ENCODE results near the gene PLEKHN1.
"Not testable (repeated sequence)": the region's sequence is repeated elsewhere in the genome, so short reads cannot be mapped to it uniquely, and the experiment has no call there.

Gene PLEKHN1

DNA sequence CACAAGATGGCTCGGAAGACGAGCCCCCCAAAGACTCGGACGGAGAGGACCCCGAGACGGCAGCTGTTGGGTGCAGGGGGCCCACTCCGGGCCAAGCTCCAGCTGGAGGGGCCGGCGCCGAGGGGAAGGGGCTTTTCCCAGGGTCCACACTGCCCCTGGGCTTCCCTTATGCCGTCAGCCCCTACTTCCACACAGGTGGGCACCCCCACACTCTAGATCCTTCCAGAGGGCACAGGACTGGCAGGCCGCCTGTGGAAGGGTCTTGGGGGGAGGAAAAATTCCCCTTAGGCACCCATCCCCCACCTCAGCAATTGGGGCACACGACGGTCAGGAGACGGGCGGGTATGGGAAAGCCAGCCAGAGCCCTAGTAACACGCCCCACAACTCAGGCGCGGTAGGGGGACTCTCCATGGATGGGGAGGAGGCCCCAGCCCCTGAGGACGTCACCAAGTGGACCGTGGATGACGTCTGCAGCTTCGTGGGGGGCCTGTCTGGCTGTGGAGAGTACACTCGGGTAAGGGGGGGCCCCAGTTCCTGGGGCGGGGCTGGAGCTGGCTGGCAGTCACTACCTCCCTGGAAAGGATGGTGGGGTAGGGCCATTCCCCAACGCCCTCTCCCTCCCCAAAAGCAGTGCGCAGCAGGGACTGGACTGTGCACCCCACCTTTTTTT, 23.3 kb upstream of the PLEKHN1 start:
- DNase-seq, result no peak

DNA sequence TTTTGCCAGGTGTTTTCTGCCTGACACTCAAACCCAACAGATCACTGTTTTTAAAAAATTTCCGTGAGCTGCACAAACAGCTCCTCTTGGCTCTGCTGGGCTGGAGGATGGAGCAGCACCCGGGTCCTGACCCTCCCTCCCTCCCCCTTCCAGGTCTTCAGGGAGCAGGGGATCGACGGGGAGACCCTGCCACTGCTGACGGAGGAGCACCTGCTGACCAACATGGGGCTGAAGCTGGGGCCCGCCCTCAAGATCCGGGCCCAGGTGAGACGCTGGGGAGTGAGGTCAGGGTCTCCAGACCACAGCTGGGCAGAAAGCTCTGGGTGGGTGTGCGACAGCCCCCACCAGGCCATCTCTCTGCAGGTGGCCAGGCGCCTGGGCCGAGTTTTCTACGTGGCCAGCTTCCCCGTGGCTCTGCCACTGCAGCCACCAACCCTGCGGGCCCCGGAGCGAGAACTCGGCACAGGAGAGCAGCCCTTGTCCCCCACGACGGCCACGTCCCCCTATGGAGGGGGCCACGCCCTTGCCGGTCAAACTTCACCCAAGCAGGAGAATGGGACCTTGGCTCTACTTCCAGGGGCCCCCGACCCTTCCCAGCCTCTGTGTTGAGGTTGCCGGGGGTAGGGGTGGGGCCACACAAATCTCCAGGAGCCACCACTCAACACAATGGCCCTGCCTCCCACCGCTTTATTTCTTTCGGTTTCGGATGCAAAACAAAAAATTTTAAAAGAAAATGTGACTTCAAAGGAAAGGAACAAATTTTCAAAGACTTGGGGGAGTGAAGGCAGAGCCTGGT, 22.5 kb upstream of the PLEKHN1 start:
- DNase-seq, result no peak

DNA sequence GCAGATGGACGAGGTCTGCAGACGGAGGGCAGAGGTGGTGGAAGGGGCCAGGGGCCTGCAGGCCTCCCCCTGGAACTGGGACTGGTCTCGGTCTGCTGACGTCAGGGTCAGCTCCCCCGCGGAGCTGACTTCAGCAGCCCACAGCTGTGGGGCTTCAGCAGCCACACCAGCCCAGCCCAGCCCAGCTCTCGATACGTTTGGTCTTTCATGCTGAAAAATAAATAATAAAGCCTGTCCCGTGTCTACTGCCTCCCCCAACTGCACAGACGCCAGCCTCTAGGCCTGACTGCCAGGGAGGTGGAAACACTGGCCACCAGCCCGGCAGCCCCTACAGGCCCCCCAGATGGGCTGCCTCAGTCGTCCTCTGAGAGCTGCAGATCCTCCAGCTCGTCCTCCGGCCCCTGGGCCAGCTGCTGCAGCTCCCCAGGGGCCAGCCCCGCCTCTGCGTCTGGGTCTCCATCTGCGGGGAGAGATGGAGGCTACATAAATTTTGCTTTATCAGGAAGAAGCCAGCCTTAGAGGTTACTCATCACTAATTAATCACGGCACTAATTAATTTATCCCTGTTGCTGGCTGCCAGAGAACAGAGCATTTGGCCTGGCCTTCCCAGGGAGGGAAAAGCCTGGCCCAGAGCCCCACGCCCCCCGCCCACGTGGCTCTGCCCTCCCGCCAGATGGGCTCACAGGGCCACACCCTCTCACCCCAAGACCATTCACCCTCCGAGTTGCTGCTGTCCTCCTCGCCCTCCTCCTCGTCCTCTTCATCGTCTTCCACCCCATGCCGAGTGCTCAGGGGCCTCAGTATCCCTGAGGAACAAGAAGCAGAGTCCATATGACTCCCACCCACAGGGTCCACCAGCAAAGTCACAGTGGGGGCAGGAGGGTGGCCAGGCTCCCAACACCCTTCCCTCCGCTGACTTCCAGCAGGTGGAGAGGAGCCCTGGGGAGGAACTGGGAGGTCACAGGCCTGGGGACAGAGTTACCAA, 21.6 kb upstream of the PLEKHN1 start:
- DNase-seq, result no peak

DNA sequence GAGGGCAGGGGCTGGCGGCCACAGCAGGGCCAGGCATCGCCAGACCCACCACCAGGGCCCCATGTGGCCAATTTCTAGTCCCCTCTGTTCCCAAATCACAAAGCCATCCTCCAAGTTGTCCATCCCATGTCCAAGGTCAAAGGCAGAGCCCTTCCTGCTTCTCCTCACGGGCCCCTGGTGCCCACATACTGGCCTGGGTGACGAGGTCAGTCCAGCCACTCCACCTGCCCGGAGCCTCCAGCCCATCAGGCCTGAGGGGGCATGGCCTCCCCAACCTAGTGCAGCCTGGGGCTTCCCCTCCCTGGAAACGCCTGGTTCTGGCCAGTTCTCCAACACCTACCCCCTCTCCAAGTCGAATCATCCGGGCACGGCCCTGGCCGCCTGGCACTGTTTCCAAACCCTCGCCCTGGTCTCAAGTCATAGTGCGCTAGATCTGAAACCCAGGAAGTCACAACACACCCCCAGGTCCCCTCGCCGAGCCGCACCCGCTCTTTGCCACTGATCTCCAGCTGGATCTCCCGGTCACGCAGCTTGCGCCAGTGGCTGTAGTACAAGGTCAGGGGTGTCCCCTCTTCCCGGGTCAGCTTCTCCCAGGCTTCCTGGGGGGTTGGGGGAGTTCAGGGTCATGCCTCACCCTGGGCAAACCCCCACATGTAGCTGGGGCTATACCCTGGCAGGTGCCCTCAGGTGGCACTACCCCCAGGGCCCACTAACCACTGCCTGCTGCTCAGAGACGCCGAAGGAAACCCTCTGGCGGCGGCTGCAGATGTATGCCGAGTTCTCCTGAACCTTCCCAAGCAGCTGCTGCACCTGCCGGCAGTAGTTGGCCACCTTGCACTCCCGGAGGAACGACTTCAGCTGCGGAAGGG, 20.4 kb upstream of the PLEKHN1 start:
- DNase-seq, result no peak

DNA sequence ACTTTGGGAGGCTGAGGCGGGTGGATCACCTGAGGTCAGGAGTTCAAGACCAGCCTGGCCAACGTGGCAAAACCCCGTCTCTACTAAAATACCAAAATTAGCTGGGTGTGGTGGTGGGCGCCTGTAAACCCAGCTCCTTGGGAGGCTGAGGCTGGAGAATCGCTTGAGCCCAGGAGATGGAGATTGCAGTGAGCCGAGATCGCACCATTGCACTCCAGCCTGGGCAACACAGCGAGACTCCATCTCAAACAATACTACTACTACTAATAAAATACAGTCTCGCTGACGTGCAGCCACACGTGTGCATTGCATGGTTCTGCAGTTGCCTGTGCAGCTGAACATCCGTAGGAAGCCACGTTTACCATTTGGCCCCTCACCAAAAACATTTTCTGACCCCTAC, 19.5 kb upstream of the PLEKHN1 start:
- DNase-seq, result not testable (repeated sequence)

DNA sequence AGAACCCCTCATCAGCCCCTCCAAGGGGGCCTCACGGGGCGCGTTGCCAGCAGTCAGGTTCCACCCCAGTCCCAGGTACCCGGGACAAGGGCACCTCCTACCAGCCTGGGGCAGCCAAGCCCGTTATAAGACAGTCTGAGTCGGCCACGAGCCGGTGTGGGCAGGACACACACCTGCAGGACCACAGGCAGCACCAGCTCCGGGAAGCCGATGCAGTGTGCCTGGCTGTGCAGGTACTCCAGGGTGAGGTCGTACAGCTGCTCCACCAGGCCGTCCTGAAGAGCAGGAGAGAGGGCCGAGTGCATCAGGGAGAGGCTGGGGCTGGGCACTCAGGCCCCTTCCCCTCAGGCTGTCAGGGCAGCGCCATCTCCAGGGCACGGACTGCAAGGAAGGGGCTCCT, 18.3 kb upstream of the PLEKHN1 start:
- DNase-seq, result no peak

DNA sequence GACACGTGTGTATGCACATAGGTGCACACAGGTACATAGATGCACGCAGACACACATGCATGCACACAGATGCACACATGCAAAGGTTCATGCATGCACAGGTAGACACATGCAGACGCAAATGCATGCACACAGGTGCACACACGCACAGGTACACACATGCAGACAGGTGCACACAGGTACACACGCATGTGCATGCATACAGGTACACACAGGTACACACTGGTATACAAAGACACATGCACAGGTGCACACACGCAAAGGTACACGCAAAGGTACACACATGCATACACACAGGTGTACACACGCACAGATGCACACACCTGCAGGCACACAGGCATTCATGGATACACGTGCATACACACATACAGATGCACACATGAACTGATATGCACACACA, 16.0 kb upstream of the PLEKHN1 start:
- no peak for DNase-seq

DNA sequence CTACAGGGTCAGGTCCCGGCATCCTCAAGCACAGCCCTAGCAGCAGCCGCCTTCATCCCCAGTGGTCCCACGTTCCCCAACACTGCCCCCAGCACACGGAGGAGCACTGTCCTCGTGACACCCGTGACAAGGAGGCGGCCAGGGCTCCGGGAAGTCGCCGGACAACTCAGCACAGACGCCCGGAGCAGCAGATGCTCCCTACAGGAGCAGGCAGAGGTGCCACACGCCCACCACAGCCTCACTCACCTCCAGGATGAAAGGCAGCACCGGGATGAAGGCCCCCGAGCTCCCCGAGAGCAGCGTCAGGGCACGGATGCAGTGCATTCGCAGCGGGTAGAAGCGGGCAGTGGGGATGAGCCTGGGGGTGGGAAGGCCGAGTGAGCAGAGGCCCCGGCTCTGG, 15.4 kb upstream of the PLEKHN1 start:
- no peak for DNase-seq

DNA sequence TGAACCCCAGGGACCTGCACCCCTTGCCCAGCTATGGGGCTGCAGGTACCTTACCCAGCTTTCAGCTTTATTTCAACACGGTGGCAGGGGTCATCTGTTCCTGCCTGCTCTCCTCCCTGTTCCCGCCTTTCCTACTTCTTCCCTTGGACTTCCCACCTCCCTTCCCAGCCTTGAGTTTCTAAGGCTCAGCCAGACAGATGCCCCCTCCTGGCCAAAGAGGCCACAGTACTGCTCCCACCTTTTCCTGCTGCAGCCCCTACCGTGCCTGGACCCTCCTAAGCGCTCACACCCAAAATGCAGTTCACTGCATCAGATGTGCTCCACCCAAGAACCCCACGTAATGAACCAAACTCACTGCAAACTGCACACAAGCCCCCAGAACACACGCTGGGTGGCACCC, 14.9 kb upstream of the PLEKHN1 start:
- no peak for DNase-seq

DNA sequence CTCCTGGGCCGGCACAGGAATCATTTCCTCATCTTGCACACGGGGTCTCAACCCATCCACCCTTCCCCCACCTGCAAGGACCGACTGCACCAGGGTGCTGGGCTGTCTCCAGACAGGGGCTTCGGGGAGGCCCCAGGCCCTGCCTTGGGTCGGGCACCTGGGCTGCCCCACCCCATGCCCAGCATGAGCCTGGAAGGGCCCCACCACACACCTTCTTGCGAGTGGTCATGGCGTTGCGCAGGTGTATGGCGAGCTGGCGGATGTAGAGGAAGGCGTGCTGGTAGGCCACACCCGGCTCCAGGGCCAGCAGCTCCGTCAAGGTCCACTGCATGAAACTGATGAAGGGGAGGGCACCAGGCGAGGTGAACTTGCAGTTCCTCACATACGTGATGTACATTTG, 14.1 kb upstream of the PLEKHN1 start:
- no peak for DNase-seq

DNA sequence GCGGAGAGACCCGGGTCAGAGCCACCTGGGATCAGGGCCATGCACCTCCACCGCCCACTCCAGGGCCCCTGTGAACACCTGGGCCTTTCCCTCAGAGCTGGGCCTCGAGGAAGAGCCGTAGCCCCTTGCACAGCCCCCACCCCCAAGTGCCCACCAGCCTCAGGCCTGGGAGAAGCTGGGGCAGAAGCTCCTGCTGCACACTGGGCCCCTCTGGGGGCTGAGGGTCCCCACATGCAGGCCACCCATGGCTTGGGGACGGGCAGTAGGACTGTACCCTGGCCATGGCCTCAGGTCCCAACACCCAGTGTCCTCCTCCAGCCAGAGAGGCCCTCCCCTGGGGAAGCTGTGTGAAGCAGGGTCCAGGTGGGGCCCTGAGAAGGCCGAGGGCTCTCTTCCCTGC, 13.7 kb upstream of the PLEKHN1 start:
- no peak for DNase-seq

DNA sequence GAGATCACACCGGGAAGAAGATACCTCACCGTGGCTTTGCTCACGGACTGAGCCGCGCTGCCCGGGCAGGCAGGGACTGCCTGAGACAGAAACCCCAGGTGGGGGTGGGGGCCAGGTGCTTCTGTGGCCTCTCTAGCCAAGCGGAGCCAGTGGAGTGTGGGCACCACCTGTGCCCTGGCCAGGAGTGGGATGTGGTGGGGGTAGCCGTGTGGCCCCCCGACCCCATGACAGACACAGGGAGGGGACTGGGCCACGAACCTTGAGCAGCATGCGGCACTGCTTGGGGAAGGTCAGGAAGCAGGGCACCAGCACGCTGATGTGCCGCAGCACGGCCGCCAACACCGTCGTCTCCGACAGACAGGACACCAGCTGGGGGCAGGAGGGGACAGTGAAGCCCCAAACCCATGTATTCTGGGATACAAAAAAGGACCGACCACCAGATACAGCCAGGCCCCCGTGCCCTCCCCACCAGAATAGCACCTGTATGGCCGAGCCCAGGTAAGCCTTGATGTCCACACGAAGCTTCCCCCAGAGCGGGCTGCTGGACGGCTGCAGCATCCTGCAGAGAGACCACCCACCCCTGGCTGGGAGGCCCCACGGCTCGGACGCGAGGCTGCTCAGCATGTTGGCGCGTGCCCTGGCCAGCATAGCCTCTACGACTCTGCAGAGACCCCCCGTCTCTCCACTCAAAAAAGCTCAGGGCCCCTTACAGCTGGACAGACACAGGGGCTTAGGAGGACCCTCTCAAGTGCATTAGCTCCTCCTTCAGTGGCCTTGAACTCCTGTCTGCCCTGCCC, 12.6 kb upstream of the PLEKHN1 start:
- DNase-seq, result no peak

DNA sequence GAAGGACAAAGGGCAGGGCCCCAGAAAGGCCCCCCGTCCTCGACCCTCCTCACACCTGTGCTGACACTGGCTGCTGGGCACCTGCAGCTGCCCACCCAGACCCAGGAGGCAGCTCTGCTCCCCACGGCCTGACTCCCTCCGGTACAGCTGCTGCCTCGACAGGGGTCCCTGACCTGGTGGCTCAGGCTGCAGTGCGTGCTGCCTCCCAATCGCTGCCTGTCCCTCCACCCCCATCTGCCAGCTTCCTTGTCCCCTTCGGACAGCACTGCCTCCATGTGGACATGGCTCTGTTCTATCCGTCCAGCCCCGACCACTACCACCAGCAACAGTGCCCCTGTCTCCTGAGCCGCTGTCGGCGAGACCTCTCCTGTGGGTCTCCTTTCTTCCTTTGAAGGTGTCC, 11.4 kb upstream of the PLEKHN1 start:
- no peak for DNase-seq

DNA sequence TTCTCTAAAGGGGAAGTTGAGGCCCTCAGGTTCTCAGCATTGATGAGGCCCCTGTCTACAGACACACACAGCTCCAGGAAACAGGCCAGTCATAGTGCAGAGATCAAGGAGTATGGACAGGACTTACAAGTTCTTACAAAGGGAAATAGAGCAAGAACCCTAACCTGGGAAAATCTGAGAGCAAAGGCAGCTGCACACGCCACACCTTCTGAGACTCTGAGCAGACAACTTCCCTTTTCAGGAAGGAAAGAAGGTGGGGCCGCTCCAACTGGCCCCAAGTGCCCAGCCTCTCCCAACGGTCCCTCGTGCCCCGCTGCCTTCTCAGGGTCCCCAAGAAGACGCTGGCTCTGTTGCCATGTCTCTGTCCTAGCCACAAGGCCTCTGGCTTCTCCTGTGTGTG, 10.8 kb upstream of the PLEKHN1 start:
- DNase-seq, result no peak

DNA sequence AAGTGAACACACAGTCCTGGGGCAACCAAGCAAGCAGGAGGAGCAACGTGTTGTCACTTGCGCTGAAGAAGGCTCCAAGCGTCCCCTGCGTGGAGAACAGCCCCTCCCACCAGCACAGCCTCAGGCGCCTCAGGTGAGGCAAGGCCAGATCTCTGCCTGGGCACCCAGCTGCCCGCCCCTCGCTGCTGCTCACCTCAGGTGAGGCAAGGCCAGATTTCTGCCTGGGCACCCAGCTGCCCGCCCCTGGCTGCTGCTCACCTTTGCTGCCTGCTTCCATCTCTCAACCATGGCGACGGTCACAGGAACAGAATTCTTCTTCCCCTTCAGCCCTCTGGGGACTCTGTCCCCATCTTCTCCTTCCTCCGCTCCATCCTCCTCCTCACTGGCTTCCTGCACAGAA, 9.6 kb upstream of the PLEKHN1 start:
- no peak for DNase-seq

DNA sequence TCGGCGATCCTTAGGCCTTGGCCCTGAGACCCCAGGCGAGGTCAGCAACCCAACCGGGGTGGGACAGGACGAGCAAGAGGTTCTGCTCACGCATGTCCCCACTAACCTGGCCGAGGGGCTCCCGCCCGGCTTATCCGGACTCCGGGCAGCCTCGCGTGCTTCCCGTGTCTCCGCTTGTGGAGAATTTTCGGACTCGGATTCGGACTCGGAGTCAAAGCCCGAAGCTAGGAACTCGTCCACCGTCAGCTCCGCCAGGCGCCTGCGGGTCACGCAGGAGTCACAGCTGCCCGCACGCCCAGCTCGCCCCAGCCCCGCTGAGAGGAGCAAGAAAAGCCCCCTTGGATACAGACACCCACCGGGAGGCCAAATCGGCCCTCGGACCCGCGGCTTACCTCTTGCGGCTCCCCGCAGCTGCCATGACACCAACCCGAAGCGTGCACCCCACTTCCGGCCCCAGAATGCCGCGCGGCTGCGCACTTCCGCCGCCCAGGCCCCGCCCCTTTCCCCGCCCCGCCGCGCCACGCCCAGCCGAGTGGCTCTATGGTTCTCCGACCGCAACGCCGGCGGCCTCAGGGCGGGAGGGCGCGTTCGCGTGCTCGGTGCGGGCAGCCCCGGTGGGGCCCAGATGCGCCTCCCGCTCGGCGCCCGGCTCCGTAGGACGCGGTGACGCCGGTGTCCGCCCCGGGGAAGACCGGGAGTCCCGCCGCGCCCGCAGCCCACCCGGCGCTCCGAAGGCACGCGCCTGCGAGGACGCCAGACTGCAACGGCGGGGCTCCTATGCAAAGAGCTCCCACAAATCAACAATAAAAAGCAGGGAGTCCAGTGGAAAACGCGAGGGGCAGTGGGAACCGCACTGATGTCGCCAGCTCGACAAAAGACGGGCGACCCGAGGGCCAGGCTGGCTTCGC, 7.2 kb upstream of the PLEKHN1 start, which contains the start of gene NOC2L:
Gene NOC2L (minus strand): TSS at position 434 of the 908 bp plus-strand sequence. CDS start 16 bp downstream, at position 418.
- peak; percentile 91 to 98 (median 94) for DNase-seq

DNA sequence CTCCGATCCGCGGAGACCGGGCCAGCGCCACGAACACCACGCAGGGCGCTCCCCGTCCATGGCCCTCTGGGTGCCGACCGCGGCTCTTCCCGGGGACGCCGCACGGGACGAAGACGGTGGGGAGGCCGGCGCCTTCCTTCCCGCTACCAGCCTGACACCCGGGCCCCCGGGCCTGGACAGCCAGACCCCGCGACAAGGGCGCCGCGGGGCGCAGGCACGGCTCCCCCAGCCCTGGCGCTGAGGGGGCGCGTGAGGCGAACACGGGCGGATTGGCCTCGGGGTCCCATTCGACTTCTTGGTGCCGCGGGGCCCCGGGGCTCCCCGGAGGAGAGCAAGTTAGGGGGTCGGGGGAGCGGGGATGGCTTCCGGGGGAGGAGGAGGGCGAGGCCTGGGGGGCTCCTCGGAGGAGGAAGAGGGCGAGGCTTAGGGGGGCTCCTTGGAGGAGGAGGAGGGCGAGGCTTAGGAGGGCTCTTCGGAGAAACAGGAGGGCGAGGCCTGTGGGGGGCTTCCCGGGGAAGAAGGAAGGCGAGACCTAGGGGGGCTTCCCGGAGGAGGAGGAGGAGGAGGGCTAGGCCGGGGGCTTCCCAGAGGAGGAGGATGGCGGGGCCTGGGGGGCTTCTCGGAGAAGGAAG, 6.4 kb upstream of the PLEKHN1 start:
- DNase-seq, result no peak

DNA sequence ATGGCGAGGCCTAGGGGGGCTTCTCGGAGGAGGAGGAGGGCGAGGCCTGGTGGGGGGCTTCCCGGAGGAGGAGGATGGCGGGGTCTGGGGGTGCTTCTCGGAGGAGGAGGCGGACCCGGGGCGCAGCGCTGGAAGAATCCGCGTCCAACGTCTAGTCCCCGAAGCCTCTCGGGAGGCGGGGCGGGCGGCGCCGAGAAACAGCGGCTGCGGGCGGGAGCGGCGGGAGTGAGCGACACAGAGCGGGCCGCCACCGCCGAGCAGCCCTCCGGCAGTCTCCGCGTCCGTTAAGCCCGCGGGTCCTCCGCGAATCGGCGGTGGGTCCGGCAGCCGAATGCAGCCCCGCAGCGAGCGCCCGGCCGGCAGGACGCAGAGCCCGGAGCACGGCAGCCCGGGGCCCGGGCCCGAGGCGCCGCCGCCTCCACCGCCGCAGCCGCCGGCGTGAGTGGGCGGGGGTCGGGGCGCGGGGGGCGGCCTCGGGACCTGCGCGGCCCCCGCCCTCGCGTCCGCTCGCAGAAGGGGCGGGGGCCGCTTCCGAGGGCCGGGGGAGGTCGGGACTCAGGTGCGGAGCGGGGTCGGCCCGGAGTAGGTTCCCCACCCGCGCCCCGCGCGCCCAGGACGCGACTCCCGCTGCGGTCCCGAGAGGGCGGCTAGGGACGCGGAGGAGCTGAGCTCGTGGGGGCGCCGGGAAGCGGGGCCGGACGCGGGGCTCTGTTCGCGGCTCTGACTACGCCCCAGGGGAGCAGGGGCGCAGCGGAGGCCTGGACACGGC, 5.7 kb upstream of the PLEKHN1 start, which contains the start of gene KLHL17:
Gene KLHL17 (plus strand): TSS at position 222 of the 769 bp plus-strand sequence. CDS start 110 bp downstream, at position 332.
- DNase-seq, result peak; percentile 60 to 73 (median 62)

All from activated CD4-positive, CD25-positive, alpha-beta regulatory T cell (primary cell).